ENCODE measurements around the gene WHRN. TPM values are rescaled to one million over a fixed set of nuclear protein-coding genes. Genes with fewer than 3 reads are reported as not detected.

Gene WHRN
- polyA plus RNA-seq, 5 donors: 8.8 to 15.4 (median 11.9) TPM

- DNase-seq: no peak
Observed at GRCh38 chr9:114400219-114400618, 105.1 kb downstream of the WHRN start.

GRCh38 chr9:114399381-114399780 lies 105.9 kb downstream of the WHRN start:
- DNase-seq: no peak

GRCh38 chr9:114397848-114398605 lies 107.2 kb downstream of the WHRN start:
- peak; percentile 93 for DNase-seq

GRCh38 chr9:114397219-114397847 lies 107.9 kb downstream of the WHRN start:
- DNase-seq: no peak

- DNase-seq: peak; percentile 92 to 95
Observed at GRCh38 chr9:114396558-114397218, 108.6 kb downstream of the WHRN start.

- no peak for DNase-seq
Observed at GRCh38 chr9:114395768-114396167, 109.5 kb downstream of the WHRN start.

- DNase-seq: no peak
Observed at GRCh38 chr9:114395334-114395617, 110.0 kb downstream of the WHRN start.

- peak; percentile 88 for DNase-seq
Observed at GRCh38 chr9:114394523-114395333, 110.5 kb downstream of the WHRN start.

GRCh38 chr9:114392749-114393112 lies 112.5 kb downstream of the WHRN start:
- DNase-seq: peak; percentile 41 to 48

- no peak for DNase-seq
Observed at GRCh38 chr9:114390952-114391351, 114.3 kb downstream of the WHRN start.

- no peak for DNase-seq
Observed at GRCh38 chr9:114389612-114390368, 115.5 kb downstream of the WHRN start.

- DNase-seq: no peak
Observed at GRCh38 chr9:114388764-114389375, 116.4 kb downstream of the WHRN start.

GRCh38 chr9:114388357-114388682 lies 117.0 kb downstream of the WHRN start:
- no peak for DNase-seq

- DNase-seq: peak; percentile 81 to 86
Observed at GRCh38 chr9:114387680-114388356, 117.5 kb downstream of the WHRN start, which contains the start of gene AKNA. TSS of gene AKNA (minus strand) at chr9:114387982. CDS start at chr9:114381333, 6,649 bp downstream.

GRCh38 chr9:114386886-114387679 lies 118.2 kb downstream of the WHRN start:
- DNase-seq: no peak

- DNase-seq: no peak
Observed at GRCh38 chr9:114386361-114386885, 118.8 kb downstream of the WHRN start.

- no peak for DNase-seq
Observed at GRCh38 chr9:114385397-114386181, 119.7 kb downstream of the WHRN start.

- DNase-seq: no peak
Observed at GRCh38 chr9:114384836-114385396, 120.4 kb downstream of the WHRN start.

All from right lung (tissue), 5 donors.